NCI-H526 treated with DMSO at 0.1 percent for 48 hours (cell line): ENCODE measurements around the gene ASAP2.
"Not testable (repeated sequence)": the region's sequence is repeated elsewhere in the genome, so short reads cannot be mapped to it uniquely, and the experiment has no call there.

Experiments
- DNase-seq: peaks from one replicate; lab custom pipeline; 2025; lab: John Stamatoyannopoulos, UW

ASAP2 gene

GRCh38 chr2:9212010-9212635 is 5.5 kb downstream of the ASAP2 start:
- no peak for DNase-seq

GRCh38 chr2:9212661-9213411 is 6.2 kb downstream of the ASAP2 start:
- no peak for DNase-seq

- no peak for DNase-seq
These were observed 7.0 kb downstream of the ASAP2 start for GRCh38 chr2:9213477-9214051.

DNA sequence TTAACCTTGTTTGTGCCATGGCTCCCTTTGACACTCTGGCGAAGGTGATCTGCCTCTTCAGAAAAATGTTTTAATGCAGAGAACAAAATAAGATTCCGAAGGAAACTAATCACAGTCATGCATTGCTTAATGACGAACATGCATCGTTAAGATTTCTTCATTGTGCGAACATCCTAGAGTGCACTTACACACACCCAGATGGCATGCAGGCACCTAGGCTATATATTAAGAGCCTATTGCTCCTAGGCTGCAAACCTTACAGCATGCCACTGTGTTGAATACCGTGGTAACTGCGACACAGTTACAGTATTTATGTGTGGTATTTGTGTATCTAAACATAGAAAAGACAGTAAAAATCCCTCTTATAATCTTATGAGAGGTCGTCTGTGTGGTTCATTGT is 8.3 kb downstream of the ASAP2 start:
- no peak for DNase-seq

- no peak for DNase-seq
These were observed 9.1 kb downstream of the ASAP2 start for GRCh38 chr2:9215680-9216079.

- DNase-seq, result not testable (repeated sequence)
These were observed 9.5 kb downstream of the ASAP2 start for GRCh38 chr2:9216143-9216542.

DNA sequence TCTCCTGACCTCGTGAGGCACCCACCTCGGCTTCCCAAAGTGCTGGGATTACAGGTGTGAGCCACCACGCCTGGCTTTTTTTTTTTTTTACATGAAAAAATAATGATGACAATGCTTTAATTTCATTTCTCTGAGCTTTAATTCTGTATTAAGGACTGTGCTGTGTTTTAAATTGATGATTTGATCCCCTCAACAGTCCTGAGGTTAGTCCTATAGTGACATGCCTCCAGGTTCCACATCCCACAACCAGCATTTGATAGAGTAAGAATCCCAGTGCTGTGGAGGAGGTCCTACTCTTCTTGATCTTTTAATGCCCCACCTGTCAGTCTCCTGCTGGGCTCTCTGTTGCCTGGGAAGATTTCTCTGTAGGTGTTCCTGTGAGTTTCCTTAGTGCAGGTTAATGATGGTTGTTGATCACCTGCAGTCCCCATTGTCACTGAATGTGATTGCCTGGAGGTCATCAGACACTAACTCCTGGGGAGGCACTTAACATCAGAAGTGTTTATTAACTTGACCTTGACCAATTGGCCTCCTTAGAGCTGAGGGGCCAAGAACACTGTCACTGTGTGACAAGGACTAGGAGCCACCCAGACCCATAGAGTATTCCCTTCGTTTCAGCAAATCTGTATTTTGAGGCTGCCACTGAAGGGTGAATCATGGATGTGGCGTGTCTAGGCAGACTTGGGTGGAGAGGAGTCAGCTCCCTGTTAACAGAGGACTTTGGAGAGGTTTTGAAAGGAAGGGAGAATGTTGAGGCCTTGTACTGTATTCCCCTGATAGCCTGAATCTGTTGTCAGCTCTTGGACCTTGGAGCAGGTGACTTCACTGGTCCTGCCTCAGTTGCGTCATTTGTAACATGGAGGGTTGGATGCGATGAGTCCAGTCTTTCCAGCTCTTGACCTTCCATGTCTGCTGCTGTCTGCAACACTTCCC is 11.5 kb downstream of the ASAP2 start:
- no peak for DNase-seq

GRCh38 chr2:9219027-9219445 is 12.4 kb downstream of the ASAP2 start:
- no peak for DNase-seq

- no peak for DNase-seq
These were observed 13.6 kb downstream of the ASAP2 start for GRCh38 chr2:9220201-9220600.

DNA sequence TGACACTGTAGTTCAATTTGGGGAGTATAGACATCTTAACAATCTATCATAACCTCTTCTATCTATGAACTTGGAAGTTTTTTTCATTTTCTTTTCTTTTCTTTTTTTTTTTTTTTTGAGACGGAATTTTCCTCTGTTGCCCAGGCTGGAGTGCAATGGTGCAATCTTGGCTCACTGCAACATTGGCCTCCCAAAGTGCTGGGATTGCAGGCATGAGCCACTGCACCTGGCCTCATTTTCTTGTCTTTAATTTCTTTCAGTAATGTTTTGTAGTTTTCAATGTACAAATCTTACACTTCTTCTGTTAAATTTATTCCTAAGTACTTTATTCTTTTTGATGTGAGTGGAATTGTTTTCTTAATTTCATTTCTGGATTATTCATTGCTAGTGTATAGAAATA is 14.6 kb downstream of the ASAP2 start:
- DNase-seq, result no peak

DNA sequence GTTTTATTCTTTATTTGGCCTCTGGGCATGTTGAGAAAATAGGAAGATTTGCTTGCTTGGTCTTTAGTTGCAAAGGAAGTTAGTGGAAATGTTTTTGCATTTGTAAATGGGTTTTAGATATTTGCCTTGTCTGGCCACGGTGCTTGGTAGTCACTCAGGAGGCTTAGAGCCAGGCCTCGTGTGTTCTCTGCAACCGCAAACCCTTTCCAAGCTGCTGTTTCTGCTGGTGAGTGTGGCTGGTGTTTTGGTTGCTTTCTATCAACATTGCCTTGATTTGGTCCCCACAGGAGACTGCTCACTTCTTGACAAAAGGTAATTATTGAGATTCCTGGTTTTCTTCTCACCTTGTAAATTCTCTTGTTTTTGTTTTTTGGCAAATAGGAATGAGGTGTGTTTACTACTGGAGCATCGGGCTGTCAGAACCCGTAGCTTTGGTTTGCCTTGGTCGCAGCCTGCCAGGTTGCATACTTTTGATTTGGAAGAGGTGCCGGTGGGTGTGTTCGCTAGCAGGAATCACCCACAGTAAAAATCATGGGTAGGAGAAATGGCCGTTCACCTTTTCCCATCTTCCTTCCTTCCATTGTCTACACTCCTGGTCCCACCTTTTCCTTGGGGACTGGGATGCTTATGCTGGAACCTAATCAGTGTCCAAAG is 15.8 kb downstream of the ASAP2 start:
- no peak for DNase-seq

GRCh38 chr2:9222893-9223287 is 16.3 kb downstream of the ASAP2 start:
- no peak for DNase-seq

DNA sequence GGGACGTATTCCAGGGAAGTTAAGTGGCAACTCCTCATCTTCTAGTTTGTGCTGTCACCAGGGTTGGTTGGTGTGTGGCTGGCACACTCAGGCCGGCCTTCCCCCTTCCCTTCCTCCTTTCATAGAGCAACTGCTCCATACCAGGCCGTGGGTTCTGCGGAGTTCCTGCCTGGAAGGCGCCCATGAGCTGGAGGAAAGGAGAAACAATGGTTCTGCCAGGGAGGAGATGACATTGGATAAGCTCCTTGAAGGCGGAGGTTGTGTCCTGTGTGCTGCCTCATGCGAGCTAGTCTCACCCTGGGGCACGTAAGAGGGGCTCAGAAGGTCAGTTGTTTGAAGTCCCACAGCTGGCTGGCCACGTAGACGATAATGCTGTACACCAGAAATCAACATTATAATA is 19.2 kb downstream of the ASAP2 start:
- DNase-seq, result no peak

DNA sequence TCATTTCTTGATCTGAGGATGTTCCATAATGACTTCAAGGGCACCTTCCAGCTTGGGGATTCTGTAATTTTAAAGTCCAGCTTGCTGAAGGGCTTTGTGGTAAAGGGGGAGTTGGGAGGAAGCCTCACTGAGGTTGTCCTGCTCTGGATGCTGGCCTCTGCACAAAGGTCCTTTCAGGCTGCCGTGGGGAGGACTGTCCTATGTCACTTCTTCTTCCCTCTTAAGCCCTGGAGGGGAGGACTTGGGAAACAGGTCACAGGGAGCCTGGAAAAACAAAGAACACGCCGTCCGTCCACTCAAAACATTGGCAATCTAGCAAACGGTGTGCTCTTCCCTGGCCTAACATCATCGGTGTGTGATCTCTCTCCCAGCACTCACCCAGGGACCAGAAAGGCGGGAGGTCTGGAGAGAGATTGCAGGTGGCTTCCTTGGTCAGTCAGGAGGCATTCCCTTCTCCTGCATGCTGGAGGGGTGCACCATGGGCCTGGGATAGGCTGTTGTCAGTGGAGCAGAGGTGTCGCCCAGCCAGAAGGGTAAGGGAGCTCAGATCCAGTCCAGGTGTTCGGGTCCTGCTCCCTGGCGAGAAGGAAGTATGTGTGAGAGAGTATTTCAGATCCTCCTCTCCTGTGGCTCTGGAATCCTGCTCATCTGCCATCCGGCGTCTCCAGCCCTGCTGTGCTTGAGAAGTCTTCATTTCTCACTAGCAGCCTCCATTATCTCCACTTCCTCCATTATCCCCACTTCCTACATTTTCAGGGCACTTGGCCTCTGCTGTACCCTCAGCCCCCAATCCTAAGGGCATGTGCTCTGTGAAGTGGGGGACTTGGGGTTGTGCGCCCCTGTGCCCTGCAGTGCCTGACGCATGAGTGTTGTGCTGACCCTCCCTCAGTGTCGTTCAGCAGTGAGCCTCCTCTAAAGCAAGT is 20.1 kb downstream of the ASAP2 start:
- no peak for DNase-seq

GRCh38 chr2:9228088-9228751 is 21.6 kb downstream of the ASAP2 start:
- DNase-seq, result peak; percentile 96

DNA sequence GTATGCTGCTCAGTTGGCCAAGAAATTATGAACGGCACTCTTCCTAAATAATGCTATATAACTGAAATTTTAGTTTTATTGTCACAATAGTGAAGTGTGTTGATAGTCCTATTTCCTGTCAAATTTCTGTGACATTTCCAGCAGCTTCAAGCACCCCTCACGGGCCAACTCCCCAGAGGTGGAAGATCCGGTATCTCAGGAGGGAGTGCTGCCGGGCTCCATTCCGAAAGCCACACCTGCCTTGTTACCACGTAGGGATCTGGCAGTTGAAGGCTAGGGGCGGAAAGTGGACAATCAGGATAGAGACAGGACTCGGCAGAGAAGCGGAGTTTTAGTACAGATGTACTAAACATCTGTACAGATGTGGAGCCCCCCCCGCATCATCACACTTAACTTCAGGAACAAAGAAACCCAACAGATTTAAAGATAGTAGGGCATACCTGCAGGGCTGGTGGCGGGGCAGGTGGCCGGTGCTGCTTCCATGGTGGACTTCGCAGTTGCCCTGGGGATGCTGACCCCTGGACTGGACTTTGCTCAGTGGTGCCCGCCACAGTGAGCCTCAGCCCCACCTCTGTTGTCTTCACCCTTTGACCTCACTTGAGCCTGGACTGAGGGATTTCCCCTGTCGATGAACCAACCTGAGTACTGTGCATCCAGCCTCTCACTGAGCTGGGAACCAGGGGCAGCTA is 22.3 kb downstream of the ASAP2 start:
- DNase-seq, result peak; percentile 96

GRCh38 chr2:9229470-9229820 is 22.8 kb downstream of the ASAP2 start:
- no peak for DNase-seq

DNA sequence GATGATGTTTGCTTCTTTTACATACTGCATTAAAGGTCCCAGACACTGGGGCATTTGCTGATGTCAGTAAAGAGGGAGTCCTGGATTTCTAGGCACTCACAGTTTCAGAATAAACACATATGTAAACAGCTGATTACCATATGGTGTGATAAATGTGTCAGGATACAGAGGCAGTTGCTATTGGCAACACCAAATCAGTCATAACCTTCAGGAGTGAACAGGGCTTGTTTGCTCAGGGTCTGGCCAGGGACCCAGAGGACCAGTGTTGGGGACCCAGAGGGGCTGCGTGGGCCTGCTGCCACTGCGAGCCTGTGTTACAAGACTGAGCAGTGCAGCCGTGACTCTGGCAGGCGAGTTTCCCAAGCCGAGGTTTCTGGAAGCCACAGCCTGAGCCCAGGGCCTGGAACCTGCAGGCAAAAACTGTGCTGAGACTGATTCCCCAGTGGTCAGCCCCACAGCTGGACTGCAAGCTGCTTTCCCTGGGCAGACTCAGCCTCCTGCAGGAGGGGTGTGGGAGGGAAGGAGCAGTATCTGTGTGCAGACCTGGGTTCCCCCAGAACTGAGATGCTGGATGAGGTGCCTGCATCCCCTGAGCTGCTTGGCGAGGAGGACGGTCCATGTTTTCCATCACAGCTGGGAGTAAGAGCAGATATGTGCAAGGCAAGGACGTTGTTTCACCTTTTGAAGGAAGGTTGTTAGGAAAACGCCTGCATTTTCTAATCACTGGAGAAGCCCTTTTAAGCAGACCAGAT is 23.6 kb downstream of the ASAP2 start:
- DNase-seq, result peak; percentile 50

DNA sequence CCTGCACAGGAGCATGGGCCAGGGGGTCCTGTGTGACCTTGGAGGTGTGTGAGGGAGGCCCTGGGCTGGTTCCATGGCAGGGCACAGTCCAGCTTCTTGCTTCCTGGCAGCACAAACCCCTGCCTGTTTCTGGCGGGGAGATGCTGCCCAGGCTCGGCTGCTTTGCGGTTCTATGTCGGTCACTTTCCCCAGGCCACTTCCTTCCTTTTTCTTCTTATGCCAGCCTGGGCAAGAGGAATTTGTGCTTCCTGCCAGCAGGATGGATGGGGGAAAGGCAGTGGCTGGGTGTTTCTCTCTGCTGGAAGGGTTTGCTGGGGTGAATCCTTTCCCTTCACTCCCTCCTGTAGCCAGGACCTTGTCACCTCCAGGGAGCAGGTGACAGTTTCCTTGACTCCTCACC is 24.3 kb downstream of the ASAP2 start:
- no peak for DNase-seq
